Nephron (organoid): ENCODE results near the gene CYB561.

ENCODE experiments used
- H3K27ac Mint-ChIP-seq, 3 experiments: 2 replicates each; pipeline ENCODE4 v1.8.0; 2020; ENCODE audit warnings: mixed read lengths in 3 of 3, mild to moderate bottlenecking in 2 of 3, moderate library complexity in 1 of 3
- H3K27me3 Mint-ChIP-seq: 2 replicates; pipeline ENCODE4 v1.8.0; 2021; ENCODE audit warnings: low read depth, mild to moderate bottlenecking, moderate library complexity, mixed read lengths
- H3K36me3 Mint-ChIP-seq: 2 replicates; pipeline ENCODE4 v1.8.0; 2020; ENCODE audit warnings: low read depth, mixed read lengths
- H3K4me1 Mint-ChIP-seq: 2 replicates; pipeline ENCODE4 v1.8.0; 2020; ENCODE audit warnings: mixed read lengths
- H3K4me3 Mint-ChIP-seq, 3 experiments: 2 replicates each; pipeline ENCODE4 v1.8.0; 2020; ENCODE audit warnings: mild to moderate bottlenecking in 3 of 3, mixed read lengths in 3 of 3, moderate library complexity in 2 of 3
- H3K9me3 Mint-ChIP-seq: 2 replicates; pipeline ENCODE4 v1.8.0; 2020; ENCODE audit warnings: mixed read lengths
- CTCF ChIP-seq, 3 experiments: fragments of 200-600 bp; sonication (generic); IDR thresholded peaks; one replicate each; pipeline ENCODE4 v1.5.0; 2021; ENCODE audit warnings: antibody characterized with exemption in 3 of 3; ENCODE audit not compliant: unreplicated experiment in 3 of 3

The CYB561 gene

GRCh38 chr17:63398680-63399079, 47.4 kb downstream of the CYB561 start:
- Mint-ChIP-seq H3K36me3 (peaks cover 62% of the 10 kb centered on the region), H3K27ac (peak overlapping the region; percentile 89 to 94 (median 90)), H3K4me1 (peaks cover 47% of the 10 kb centered on the region), H3K4me3 (peak overlapping the region in 1 of 3 experiments; percentile 33), H3K9me3 (no peaks in the 10 kb centered on the region), H3K27me3 (no peaks in the 10 kb centered on the region)
- no peak for TF ChIP-seq CTCF (IDR thresholded peaks at IDR 0.05; ENCODE audit: unreplicated experiment in 3 of 3)

GRCh38 chr17:63395075-63395805, 50.9 kb downstream of the CYB561 start:
- H3K27ac Mint-ChIP-seq, result peak overlapping the region in 2 of 3 experiments; percentile 7 to 56
- H3K4me3 Mint-ChIP-seq, result no peak overlapping the region
- H3K27me3 Mint-ChIP-seq, result no peaks in the 10 kb centered on the region
- peaks cover 21% of the 10 kb centered on the region for H3K4me1 Mint-ChIP-seq
- H3K9me3 Mint-ChIP-seq, result no peaks in the 10 kb centered on the region
- peaks cover 62% of the 10 kb centered on the region for H3K36me3 Mint-ChIP-seq
- no peak for TF ChIP-seq CTCF (IDR thresholded peaks at IDR 0.05; ENCODE audit: unreplicated experiment in 3 of 3)

- Mint-ChIP-seq H3K4me1 (peaks cover 8% of the 10 kb centered on the region), H3K9me3 (no peaks in the 10 kb centered on the region), H3K27me3 (no peaks in the 10 kb centered on the region), H3K4me3 (no peak overlapping the region), H3K36me3 (peaks cover 47% of the 10 kb centered on the region), H3K27ac (no peak overlapping the region)
- no peak for TF ChIP-seq CTCF (IDR thresholded peaks at IDR 0.05; ENCODE audit: unreplicated experiment in 3 of 3)
Measured at GRCh38 chr17:63390090-63390489, 56.0 kb downstream of the CYB561 start.

DNA sequence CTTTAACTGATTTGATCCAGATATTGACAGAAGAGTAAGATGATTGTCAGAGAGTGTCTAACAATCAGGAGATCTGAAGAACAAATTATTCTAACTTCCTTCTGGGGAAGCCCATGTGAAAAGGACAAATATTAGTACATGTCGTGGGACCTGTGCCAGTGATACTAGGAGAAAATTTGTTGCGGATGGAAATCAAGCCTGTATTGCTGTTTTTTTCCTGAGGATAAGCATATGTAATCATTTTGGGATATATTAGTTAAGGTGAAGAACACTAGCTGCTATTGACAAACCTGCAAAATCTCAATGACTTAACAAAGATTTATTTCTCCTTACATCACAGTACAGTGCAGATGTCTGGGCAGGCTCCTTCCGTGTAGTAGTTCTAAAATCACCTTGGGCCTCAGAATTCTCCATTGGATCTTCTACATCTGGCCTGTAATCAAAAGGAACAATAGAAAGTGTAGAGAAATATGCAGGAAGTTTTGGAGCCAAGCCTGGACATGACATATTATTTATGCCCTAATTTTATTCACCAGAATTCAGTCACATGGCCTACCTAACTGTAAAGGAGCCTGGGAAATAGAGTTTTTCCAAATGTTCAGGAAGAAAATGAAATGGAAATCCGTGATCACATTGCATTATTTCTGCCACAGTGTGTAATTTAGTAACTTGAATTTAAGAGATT, 58.3 kb downstream of the CYB561 start:
- H3K4me1 Mint-ChIP-seq, result peaks cover 8% of the 10 kb centered on the region
- H3K27ac Mint-ChIP-seq, result peak overlapping the region in 1 of 3 experiments; percentile 16
- no peaks in the 10 kb centered on the region for H3K9me3 Mint-ChIP-seq
- H3K4me3 Mint-ChIP-seq, result no peak overlapping the region
- H3K27me3 Mint-ChIP-seq, result no peaks in the 10 kb centered on the region
- TF ChIP-seq CTCF (IDR thresholded peaks at IDR 0.05; ENCODE audit: unreplicated experiment in 3 of 3), result no peak
- H3K36me3 Mint-ChIP-seq, result peaks cover 40% of the 10 kb centered on the region

DNA sequence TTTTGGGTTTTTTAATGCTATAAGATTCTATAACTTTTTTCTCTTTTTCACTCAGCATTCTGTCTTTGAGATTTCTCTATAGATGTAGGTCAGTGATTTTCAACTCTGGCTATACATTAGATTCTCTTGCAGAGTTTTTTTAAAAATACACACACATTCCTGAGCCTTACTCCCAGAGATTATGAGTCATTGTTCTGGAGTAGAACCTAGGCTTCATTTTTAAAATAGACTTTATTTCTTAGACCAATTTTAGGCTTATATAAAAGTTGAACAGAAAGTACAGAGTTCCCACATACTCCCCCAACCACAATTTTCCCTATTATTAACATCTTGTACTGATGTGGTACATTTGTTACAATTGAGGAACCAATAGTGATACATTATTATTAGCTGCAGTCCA, 63.3 kb downstream of the CYB561 start:
- H3K4me1 Mint-ChIP-seq, result peaks cover 12% of the 10 kb centered on the region
- no peak overlapping the region for H3K4me3 Mint-ChIP-seq
- H3K27me3 Mint-ChIP-seq, result peaks cover 2% of the 10 kb centered on the region
- H3K9me3 Mint-ChIP-seq, result no peaks in the 10 kb centered on the region
- H3K36me3 Mint-ChIP-seq, result peaks cover 42% of the 10 kb centered on the region
- no peak overlapping the region for H3K27ac Mint-ChIP-seq
- no peak for TF ChIP-seq CTCF (IDR thresholded peaks at IDR 0.05; ENCODE audit: unreplicated experiment in 3 of 3)
